HAP-1 (cell line): Measurements from ENCODE around the gene CENPF.
"Not testable (repeated sequence)": the region's sequence is repeated elsewhere in the genome, so short reads cannot be mapped to it uniquely, and the experiment has no call there.

Experiments
- DNase-seq, 2 experiments: peaks; one replicate each; pipeline ENCODE4 v3.0.0-alpha.2; 2016 to 2020; ENCODE audit warnings: low spot score in 2 of 2
- H3K27me3 ChIP-seq: fragments of 250-450 bp; sonication (Bioruptor Pico); 2 replicates; pipeline ENCODE4 v1.5.1; 2020; ENCODE audit warnings: low read depth, mild to moderate bottlenecking, moderate library complexity
- H3K36me3 ChIP-seq: fragments of 250-450 bp; sonication (Bioruptor Pico); replicated peaks from 2 replicates; pipeline ENCODE4 v1.5.1; 2020; ENCODE audit warnings: mild to moderate bottlenecking
- H3K4me1 ChIP-seq: fragments of 250-450 bp; sonication (Bioruptor Pico); 2 replicates; pipeline ENCODE4 v1.5.1; 2020; ENCODE audit warnings: mild to moderate bottlenecking
- H3K4me3 ChIP-seq: fragments of 250-450 bp; sonication (Bioruptor Pico); 2 replicates; pipeline ENCODE4 v1.5.1; 2020; ENCODE audit warnings: mild to moderate bottlenecking, moderate library complexity
- H3K9me3 ChIP-seq: fragments of 250-450 bp; sonication (Bioruptor Pico); 2 replicates; pipeline ENCODE4 v1.5.1; 2020; ENCODE audit warnings: mild to moderate bottlenecking, moderate library complexity
- in situ Hi-C: fragments of 300-500 bp; cut with MboI; formaldehyde crosslinking; loops from 3 replicates; pipeline ENCODE4 v1.14.3; 2020; ENCODE audit warnings: low sequenced_read_pairs, inconsistent platforms, mixed read lengths

Gene CENPF

DNA sequence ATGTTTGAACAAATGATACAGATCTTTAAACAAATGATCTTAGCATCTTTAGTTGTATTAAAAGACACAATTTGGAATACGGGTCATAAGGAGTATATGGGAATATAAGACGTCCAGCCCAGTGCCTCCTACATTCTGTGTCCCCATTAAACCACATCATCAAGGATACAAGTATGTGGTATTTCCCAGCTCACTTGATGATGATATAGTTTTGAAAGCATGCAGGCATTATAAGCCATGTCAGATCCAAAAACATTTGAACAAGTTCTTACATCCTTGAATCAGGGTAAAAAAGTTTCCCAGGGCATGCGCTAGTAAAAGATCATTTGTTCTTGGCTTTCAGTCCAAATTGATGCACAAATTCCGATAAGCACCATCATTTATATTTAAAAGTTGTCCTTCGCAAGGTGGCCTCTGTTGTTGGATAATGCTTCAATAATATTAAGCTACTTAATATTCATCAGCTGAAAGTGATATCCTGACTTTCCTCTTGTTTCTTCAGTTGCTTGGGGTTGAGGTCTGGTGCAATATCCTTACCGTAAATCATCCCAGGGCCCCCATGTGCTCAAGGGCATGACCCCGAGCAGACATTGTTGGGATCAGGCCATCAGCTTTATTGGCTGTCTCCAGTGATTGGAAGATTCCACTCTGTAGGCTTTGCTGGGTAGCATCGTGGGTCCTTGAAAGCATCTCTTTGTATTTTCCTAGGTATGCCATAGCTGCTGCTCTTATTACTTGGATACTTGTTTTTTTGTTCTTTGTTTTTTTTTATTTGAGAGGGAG is 61.8 kb downstream of the CENPF start:
- in situ Hi-C loops: loop anchor here (10.0 kb wide), 1 partner anchor 860 kb away; no protein-coding TSS in a partner anchor
- Histone ChIP-seq H3K27me3 (no peaks in the 10 kb centered on the region), H3K4me1 (no peaks in the 10 kb centered on the region), H3K9me3 (no peaks in the 10 kb centered on the region), H3K4me3 (no peak overlapping the region), H3K36me3 (peaks cover 86% of the 10 kb centered on the region)
- no peak for DNase-seq

DNA sequence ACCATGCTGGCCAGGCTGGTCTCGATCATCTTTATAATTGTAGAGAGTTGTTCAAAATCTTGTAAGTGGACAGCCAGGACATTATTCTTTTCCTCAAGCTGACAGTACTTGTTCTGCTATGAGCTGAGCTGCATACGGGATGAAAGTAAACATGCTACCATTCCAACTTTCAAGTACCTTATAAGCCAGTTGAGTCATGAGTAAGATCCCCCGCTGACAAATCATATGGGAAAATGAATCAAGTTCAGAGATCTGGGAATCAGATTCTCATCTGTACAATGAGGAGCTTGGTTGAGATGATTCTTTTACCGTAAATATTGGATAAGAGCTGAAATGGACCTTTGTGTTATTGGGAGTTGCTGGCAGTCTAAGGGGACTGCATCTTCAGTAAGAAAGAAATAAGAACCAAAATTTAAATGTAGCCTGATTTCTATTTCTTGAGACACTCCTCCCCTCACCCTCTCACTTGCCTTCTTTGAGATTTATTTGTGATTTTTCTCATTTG is 62.7 kb downstream of the CENPF start:
- Histone ChIP-seq H3K27me3 (no peaks in the 10 kb centered on the region), H3K4me3 (no peak overlapping the region), H3K4me1 (no peaks in the 10 kb centered on the region), H3K36me3 (peaks cover 78% of the 10 kb centered on the region), H3K9me3 (no peaks in the 10 kb centered on the region)
- in situ Hi-C loops: loop anchor here (10.0 kb wide), 1 partner anchor 859 kb away; no protein-coding TSS in a partner anchor
- no peak for DNase-seq

DNA sequence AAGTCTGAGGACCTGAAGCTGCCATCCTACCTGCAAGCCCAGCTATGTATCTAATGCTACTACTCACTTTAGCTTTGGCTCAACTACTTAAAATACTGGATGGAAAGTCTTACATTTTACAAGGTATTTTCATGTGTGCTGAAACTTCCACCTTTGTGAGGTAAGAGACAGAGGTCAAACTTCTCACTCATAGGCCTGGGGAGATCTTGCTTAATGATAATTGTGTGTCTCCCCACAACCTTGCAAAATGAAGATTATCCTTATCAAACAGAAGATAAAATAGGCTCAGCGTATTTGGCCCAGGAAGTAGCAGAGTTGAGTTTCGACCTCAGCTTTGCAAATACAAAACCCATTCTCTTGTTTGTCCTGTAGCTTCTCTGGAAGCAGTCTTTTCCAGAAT is 63.7 kb downstream of the CENPF start:
- Histone ChIP-seq H3K9me3 (no peaks in the 10 kb centered on the region), H3K27me3 (no peaks in the 10 kb centered on the region), H3K4me1 (no peaks in the 10 kb centered on the region), H3K36me3 (peaks cover 68% of the 10 kb centered on the region), H3K4me3 (no peak overlapping the region)
- in situ Hi-C loops: loop anchor here (10.0 kb wide), 1 partner anchor 858 kb away; no protein-coding TSS in a partner anchor
- no peak for DNase-seq

DNA sequence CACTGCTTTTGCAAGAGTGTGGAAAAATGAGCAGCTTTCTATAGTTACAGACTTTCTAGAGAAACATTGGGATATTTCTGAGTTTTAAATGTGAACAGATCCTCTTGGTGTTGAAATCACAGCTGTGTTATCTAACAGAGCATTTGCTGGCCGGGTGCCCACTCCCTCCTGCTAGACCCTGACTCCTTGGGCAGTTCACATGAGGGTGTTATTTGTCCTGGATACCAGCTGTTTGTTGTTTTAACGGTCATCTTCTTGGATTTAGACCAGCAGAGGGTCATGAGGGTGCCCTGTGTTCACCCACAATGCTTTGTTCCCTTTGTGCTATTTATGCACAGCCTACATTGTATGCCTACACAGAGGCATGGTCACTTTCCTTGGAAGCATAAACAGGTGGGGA is 67.1 kb downstream of the CENPF start:
- no peaks in the 10 kb centered on the region for H3K4me1 ChIP-seq
- in situ Hi-C loops: no loop called here
- H3K36me3 ChIP-seq: peaks cover 36% of the 10 kb centered on the region
- no peak for DNase-seq
- H3K4me3 ChIP-seq: no peak overlapping the region
- H3K27me3 ChIP-seq: no peaks in the 10 kb centered on the region
- H3K9me3 ChIP-seq: no peaks in the 10 kb centered on the region

DNA sequence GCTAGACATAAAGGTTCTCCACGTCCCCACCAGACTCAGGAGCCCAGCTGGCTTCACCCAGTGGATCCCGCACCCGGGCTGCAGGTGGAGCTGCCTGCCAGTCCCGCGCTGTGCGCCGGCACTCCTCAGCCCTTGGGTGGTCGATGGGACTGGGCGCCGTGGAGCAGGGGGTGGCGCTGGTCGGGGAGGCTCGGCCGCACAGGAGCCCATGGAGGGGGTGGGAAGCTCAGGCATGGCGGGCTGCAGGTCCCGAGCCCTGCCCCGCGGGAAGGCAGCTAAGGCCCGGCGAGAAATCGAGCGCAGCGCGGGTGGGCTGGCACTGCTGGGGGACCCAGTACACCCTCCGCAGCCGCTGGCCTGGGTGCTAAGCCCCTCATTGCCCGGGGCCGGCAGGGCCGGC is 70.0 kb downstream of the CENPF start:
- H3K27me3 ChIP-seq, H3K9me3 ChIP-seq, H3K4me3 ChIP-seq, in situ Hi-C loops, H3K36me3 ChIP-seq, H3K4me1 ChIP-seq, DNase-seq: not testable (repeated sequence)

DNA sequence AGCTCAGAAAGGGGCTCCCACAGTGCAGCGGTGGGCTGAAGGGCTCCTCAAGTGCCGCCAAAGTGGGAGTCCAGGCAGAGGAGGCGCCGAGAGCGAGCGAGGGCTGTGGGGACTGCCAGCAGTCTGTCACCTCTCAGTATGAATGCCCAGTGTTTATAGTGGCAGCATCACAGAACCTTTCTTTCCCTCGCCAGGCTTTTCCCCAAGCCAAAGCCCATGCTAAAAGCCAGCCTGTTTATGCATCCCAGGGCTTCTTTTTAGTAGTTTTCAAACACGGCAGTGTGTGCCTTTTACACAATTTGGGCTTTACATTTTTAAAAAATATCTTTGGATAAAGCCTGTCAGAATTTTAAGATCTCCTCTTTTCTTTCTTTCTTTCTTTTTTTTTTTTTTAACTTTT is 70.6 kb downstream of the CENPF start:
- Histone ChIP-seq H3K36me3 (peaks cover 3% of the 10 kb centered on the region; the same call in 1 of the 2 replicates), H3K9me3 (no peaks in the 10 kb centered on the region), H3K4me3 (no peak overlapping the region), H3K27me3 (no peaks in the 10 kb centered on the region), H3K4me1 (no peaks in the 10 kb centered on the region)
- in situ Hi-C loops: no loop called here
- DNase-seq: no peak

DNA sequence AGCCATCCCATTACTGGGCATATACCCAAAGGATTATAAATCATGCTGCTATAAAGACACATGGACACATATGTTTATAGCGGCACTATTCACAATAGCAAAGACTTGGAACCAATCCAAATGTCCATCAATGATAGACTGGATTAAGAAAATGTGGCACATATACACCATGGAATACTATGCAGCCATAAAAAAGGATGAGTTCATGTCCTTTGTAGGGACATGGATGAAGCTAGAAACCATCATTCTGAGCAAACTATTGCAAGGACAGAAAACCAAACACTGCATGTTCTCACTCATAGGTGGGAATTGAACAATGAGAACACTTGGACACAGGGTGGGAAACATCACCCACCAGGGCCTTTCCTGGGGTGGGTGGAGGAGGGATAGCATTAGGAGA is 72.5 kb downstream of the CENPF start:
- H3K9me3 ChIP-seq, H3K4me3 ChIP-seq, H3K36me3 ChIP-seq, DNase-seq, H3K27me3 ChIP-seq, in situ Hi-C loops, H3K4me1 ChIP-seq: not testable (repeated sequence)

DNA sequence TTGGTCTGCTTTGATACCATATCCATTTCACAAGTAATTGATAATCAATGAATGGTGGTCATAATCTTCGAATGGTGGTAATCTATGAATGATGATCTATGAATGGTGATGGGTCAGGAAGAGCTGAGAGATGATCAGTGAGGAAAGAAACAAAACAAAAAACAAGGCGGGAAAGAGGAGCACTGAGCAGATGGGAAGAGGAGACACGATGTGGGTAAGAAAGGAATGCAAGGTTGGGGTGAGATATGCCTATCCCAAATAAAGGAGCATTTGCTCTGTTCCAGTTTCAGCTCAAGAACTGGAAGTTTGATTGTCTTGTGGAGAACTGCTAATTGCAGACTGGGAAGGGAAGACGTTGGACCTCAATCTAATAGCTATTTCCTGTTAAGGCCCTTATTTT is 73.8 kb downstream of the CENPF start:
- in situ Hi-C loops: no loop called here
- no peak overlapping the region for H3K4me3 ChIP-seq
- DNase-seq: no peak
- H3K4me1 ChIP-seq: no peaks in the 10 kb centered on the region
- no peaks in the 10 kb centered on the region for H3K27me3 ChIP-seq
- no peaks in the 10 kb centered on the region for H3K9me3 ChIP-seq
- H3K36me3 ChIP-seq: no peaks in the 10 kb centered on the region; the same call in 1 of the 2 replicates

DNA sequence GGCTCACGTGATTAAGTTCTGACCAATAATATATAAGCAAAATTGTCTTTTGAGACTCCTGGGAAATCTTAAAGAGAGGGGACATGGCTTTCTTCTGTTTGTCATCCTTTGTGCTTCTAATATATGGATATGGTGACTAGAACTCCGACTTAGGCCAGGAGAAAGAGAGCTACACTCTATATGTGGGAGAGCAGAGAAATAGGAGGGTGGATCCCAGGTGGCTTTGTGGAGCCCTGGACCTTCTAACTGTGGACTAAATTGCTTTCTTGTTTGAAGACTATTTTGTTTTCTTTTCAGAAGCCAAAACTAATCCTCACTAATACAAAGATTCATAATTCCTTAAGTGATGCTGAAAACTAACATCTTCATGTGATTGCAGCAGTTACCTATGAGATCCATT is 75.0 kb downstream of the CENPF start:
- in situ Hi-C loops: no loop called here
- no peaks in the 10 kb centered on the region for H3K27me3 ChIP-seq
- no peak for DNase-seq
- no peaks in the 10 kb centered on the region for H3K36me3 ChIP-seq
- H3K9me3 ChIP-seq: no peaks in the 10 kb centered on the region
- H3K4me1 ChIP-seq: no peaks in the 10 kb centered on the region
- no peak overlapping the region for H3K4me3 ChIP-seq

DNA sequence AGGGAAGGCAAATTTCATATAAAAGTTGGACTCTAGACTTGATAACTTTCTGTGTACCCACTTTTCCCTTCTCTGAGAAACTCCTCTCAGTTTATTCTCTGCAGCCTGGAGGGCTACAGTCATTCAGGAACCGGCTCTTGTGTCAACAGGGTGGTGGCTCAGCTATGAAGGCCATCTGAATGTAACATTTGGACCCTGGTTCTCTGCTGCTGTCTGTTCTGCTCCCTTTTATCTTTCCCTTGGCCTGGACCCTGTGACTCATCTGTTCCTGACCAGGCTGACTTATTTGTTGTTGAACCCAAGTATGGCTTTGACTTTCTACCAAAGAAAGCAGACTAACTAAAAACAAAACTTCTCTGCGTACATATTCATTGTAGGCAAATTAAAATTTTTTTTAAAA is 75.4 kb downstream of the CENPF start:
- Histone ChIP-seq H3K27me3 (no peaks in the 10 kb centered on the region), H3K4me3 (no peak overlapping the region), H3K36me3 (no peaks in the 10 kb centered on the region), H3K9me3 (no peaks in the 10 kb centered on the region), H3K4me1 (no peaks in the 10 kb centered on the region)
- in situ Hi-C loops: no loop called here
- no peak for DNase-seq

DNA sequence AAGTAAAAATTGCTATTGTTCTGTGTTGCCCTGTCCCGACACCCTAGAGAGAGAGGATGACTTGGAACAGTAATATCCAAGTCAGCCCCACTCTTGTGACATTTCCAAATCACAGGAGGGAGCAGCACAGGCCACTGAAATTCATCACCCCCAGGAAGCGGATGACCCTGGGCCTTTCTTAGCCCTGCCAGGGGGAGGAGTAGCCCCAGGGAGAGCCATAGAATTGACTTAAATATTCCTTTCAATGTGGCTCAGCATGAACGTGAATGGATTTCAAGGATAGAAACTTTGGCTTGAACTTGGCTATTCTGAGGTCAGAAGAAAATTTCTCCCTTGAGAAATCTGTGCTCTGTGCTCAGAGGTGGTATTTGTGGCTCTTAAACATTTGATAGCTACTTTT is 80.6 kb downstream of the CENPF start:
- no peaks in the 10 kb centered on the region for H3K4me1 ChIP-seq
- DNase-seq: no peak
- H3K36me3 ChIP-seq: no peaks in the 10 kb centered on the region
- no peaks in the 10 kb centered on the region for H3K27me3 ChIP-seq
- no peaks in the 10 kb centered on the region for H3K9me3 ChIP-seq
- in situ Hi-C loops: no loop called here
- no peak overlapping the region for H3K4me3 ChIP-seq

DNA sequence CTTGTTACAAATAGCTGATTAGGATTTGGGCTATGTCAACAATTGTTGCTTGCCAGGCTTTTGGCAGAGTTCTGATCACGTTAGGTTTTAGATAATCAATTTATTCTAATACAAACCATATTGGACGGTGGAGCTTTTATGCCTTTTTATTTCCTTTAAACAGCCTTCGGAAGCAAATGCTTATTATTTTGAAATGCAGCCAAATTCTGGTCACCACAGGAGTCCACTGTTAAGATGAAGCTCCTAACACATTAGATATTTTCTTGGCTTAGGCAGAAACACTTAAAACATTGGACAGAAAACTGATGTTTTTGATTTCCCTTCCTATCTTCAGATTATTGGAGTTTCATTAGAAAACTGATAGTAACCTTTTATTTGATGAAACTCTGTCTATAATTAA is 82.9 kb downstream of the CENPF start:
- Histone ChIP-seq H3K36me3 (no peaks in the 10 kb centered on the region), H3K27me3 (no peaks in the 10 kb centered on the region), H3K4me1 (no peaks in the 10 kb centered on the region), H3K9me3 (no peaks in the 10 kb centered on the region), H3K4me3 (no peak overlapping the region)
- in situ Hi-C loops: no loop called here
- no peak for DNase-seq

DNA sequence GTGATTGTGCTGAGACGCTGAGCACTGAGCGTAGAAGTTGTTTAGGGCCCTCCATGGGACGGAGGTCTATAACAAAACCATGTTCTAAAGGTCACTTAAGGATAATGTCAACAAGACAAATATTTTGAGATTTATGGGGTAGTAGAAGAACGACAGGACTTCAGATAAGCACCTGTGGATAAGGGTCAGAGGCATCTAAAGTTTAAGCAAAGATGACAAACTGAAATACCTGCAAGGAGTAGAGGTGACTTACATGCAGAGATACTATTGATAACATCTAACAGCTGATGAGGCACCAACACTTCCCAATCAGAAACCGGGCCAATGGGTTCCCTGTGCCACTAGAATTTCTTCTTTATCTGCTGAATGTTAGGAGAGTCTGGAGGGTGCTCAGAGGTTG is 83.5 kb downstream of the CENPF start:
- no peaks in the 10 kb centered on the region for H3K4me1 ChIP-seq
- in situ Hi-C loops: no loop called here
- H3K9me3 ChIP-seq: no peaks in the 10 kb centered on the region
- no peaks in the 10 kb centered on the region for H3K36me3 ChIP-seq
- H3K27me3 ChIP-seq: no peaks in the 10 kb centered on the region
- no peak for DNase-seq
- no peak overlapping the region for H3K4me3 ChIP-seq

DNA sequence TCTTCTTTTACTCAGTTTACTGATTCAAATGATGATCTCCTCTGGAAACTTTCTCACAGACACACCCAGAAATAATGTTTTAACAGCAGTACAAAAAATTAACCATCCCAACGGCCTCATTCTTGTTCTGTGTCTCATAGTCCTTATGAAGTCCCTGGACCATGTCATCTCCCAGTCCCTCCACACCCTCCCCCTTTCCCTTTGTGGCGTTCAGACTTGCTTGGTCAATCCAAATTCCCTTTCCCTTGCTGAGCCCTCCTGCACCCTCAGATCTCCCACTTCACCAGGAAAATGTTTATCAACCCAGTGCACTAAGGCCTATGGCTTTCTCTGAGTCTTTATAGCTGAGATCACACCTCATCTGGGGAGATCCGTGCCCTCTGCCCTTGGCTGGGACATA is 85.9 kb downstream of the CENPF start:
- H3K27me3 ChIP-seq: no peaks in the 10 kb centered on the region
- H3K4me3 ChIP-seq: no peak overlapping the region
- in situ Hi-C loops: no loop called here
- H3K4me1 ChIP-seq: no peaks in the 10 kb centered on the region
- H3K9me3 ChIP-seq: no peaks in the 10 kb centered on the region
- no peaks in the 10 kb centered on the region for H3K36me3 ChIP-seq
- DNase-seq: no peak

DNA sequence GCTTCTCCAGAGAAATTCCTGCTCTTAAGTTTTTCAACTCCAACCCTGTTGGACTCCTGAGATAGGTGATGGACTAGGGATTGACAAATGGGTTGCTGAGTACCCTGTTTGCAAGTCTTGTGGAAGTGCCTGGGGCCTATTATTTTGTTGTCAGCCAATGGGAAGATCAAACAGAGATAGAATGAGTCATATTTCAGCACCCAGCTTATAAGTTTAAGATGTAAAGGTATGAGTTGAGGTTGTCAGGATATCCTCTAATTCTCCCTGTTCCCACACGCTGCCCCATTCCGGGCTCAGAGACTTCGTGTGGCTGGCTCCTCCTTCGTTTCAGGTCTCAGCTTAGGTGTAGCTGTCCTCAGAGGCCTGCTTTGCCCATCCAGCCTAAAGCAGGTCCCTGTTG is 91.8 kb downstream of the CENPF start:
- H3K27me3 ChIP-seq: no peaks in the 10 kb centered on the region
- H3K4me3 ChIP-seq: no peak overlapping the region
- H3K9me3 ChIP-seq: no peaks in the 10 kb centered on the region
- no peaks in the 10 kb centered on the region for H3K36me3 ChIP-seq
- H3K4me1 ChIP-seq: no peaks in the 10 kb centered on the region
- no peak for DNase-seq
- in situ Hi-C loops: no loop called here
